ENCODE results near the gene RNF5. TPM values are rescaled to one million over a fixed set of nuclear protein-coding genes. Genes with fewer than 3 reads are reported as not detected.

RNF5 gene
- polyA plus RNA-seq, 1 experiment: 33.3 TPM

DNA sequence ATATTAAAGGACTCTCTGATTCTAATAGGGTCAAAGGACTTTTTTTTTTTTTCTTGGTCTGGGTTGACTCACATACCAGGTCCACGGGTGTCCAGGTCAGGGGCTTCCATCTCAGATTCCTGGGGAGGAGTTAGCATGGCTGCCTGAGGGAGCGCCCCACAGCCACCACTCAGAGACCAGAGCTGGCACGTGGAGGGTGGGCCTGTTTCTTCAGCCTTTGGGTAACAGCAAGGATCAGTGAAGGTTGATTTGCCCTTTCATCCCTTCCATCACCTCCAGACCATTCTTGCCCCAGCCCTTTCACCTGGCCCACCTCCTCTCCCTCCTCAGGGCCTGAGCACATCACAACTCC, 20.1 kb downstream of the RNF5 start:
- no peak overlapping the region for H3K27ac ChIP-seq (ENCODE audit: low read depth, low read length)
- H3K4me3 ChIP-seq (ENCODE audit: low read depth, low read length): no peak overlapping the region
- CTCF ChIA-PET: no interaction called here
- POLR2A ChIA-PET: no interaction called here
- H3K9me3 ChIP-seq (ENCODE audit: control insufficient read depth, insufficient read depth, low read length): no peaks in the 10 kb centered on the region; the same call in 1 of the 2 replicates
- no peak for DNase-seq (ENCODE audit: low read depth, low spot score)
- TF ChIP-seq, protein P1, sequence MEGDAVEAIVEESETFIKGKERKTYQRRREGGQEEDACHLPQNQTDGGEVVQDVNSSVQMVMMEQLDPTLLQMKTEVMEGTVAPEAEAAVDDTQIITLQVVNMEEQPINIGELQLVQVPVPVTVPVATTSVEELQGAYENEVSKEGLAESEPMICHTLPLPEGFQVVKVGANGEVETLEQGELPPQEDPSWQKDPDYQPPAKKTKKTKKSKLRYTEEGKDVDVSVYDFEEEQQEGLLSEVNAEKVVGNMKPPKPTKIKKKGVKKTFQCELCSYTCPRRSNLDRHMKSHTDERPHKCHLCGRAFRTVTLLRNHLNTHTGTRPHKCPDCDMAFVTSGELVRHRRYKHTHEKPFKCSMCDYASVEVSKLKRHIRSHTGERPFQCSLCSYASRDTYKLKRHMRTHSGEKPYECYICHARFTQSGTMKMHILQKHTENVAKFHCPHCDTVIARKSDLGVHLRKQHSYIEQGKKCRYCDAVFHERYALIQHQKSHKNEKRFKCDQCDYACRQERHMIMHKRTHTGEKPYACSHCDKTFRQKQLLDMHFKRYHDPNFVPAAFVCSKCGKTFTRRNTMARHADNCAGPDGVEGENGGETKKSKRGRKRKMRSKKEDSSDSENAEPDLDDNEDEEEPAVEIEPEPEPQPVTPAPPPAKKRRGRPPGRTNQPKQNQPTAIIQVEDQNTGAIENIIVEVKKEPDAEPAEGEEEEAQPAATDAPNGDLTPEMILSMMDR (IDR thresholded peaks at IDR 0.05; ENCODE audit: low read depth, low read length): no peak
- H3K27me3 ChIP-seq (ENCODE audit: control insufficient read depth, insufficient read depth, low read length): peaks cover 6% of the 10 kb centered on the region

DNA sequence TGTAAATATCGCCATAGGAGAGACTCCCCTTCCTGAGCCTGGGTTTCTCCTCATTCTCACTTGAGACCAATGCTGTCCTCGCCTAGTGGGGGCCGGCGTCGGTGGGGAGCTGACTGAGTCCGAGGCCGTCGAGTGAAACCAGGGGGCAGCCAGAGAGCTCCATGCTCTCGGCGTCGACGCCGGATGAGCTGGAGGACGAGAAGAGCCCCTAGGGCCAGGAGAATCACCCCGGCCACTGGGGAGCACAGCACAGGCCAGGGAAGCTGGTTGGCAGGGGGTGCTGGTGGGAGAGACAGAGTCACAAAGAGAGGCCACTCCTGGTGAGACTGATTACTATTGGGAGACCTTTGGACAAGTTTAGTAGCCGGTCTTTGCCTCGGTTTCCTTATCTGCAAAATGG, 20.7 kb downstream of the RNF5 start:
- no peak overlapping the region for H3K4me3 ChIP-seq (ENCODE audit: low read depth, low read length)
- POLR2A ChIA-PET: no interaction called here
- CTCF ChIA-PET: interaction anchor here (0.5 kb wide), 1 partner anchor 56 kb away, joined by 3 read pairs; no protein-coding TSS in a partner anchor
- H3K27me3 ChIP-seq (ENCODE audit: control insufficient read depth, insufficient read depth, low read length): peaks cover 6% of the 10 kb centered on the region
- H3K9me3 ChIP-seq (ENCODE audit: control insufficient read depth, insufficient read depth, low read length): no peaks in the 10 kb centered on the region; the same call in 1 of the 2 replicates
- no peak for DNase-seq (ENCODE audit: low read depth, low spot score)
- TF ChIP-seq, protein P1 (IDR thresholded peaks at IDR 0.05; ENCODE audit: low read depth, low read length): no peak
- H3K27ac ChIP-seq (ENCODE audit: low read depth, low read length): no peak overlapping the region

GRCh38 chr6:32200711-32201475, 22.7 kb downstream of the RNF5 start:
- no peak for DNase-seq (ENCODE audit: low read depth, low spot score)
- H3K27me3 ChIP-seq (ENCODE audit: control insufficient read depth, insufficient read depth, low read length): peaks cover 11% of the 10 kb centered on the region
- TF ChIP-seq, protein P1 (IDR thresholded peaks at IDR 0.05; ENCODE audit: low read depth, low read length): no peak
- H3K9me3 ChIP-seq (ENCODE audit: control insufficient read depth, insufficient read depth, low read length): no peaks in the 10 kb centered on the region; the same call in 1 of the 2 replicates
- POLR2A ChIA-PET: no interaction called here
- no peak overlapping the region for H3K27ac ChIP-seq (ENCODE audit: low read depth, low read length)
- no peak overlapping the region for H3K4me3 ChIP-seq (ENCODE audit: low read depth, low read length)
- CTCF ChIA-PET: no interaction called here

DNA sequence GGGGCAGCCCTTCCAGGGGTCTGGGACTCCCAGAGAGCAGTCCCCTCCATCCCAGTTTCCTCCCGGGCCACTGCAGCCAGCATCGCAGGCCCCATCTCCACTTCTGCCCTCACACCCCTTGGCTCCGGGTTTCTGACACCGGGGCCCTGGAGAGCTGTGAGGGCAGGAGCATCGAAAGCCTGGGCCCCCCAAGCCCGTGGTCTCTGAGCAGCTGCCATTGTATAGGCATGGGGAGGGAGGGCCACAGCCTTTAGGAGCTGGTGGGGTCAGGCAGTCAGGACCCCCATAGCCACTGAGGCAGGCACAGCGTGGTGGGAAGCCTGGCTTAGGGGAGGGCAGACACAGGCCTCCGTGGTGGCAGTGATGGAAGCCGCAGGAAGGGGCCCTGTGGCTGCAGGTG, 24.0 kb downstream of the RNF5 start:
- Histone ChIP-seq H3K4me3 (ENCODE audit: low read depth, low read length) (no peak overlapping the region), H3K27ac (ENCODE audit: low read depth, low read length) (no peak overlapping the region), H3K9me3 (ENCODE audit: control insufficient read depth, insufficient read depth, low read length) (no peaks in the 10 kb centered on the region; the same call in 1 of the 2 replicates), H3K27me3 (ENCODE audit: control insufficient read depth, insufficient read depth, low read length) (peaks cover 11% of the 10 kb centered on the region)
- ChIA-PET POLR2A (no interaction called here), CTCF (no interaction called here)
- TF ChIP-seq, protein P1 (IDR thresholded peaks at IDR 0.05; ENCODE audit: low read depth, low read length): no peak
- no peak for DNase-seq (ENCODE audit: low read depth, low spot score)

- no peak overlapping the region for H3K4me3 ChIP-seq (ENCODE audit: low read depth, low read length)
- peaks cover 11% of the 10 kb centered on the region for H3K27me3 ChIP-seq (ENCODE audit: control insufficient read depth, insufficient read depth, low read length)
- no peak overlapping the region for H3K27ac ChIP-seq (ENCODE audit: low read depth, low read length)
- TF ChIP-seq, protein P1 (IDR thresholded peaks at IDR 0.05; ENCODE audit: low read depth, low read length): no peak
- H3K9me3 ChIP-seq (ENCODE audit: control insufficient read depth, insufficient read depth, low read length): no peaks in the 10 kb centered on the region
- POLR2A ChIA-PET: no interaction called here
- CTCF ChIA-PET: interaction anchor here (0.9 to 1.4 kb wide), 2 partner anchors 8 to 52 kb away, joined by 3 read pairs; no protein-coding TSS in a partner anchor
- DNase-seq (ENCODE audit: low read depth, low spot score): no peak
Observed at GRCh38 chr6:32203426-32204267, 25.4 kb downstream of the RNF5 start.

All from AG04450 (cell line).